ENCODE results near the gene H2BK1. TPM values are rescaled to one million over a fixed set of nuclear protein-coding genes. Genes with fewer than 3 reads are reported as not detected.

H2BK1 gene
- total and polyA plus RNA-seq, 2 of the 13 experiments (the other 11 are each of a cell fraction or from before 2014, with no cell fraction given) = not detected

- TF ChIP-seq ZNF253 (CRISPR knock-in tag; IDR thresholded peaks at IDR 0.05; ENCODE audit: borderline replicate concordance) (no peak), HOXA3 (CRISPR knock-in tag; IDR thresholded peaks at IDR 0.05) (no peak), SCMH1 (CRISPR knock-in tag; IDR thresholded peaks at IDR 0.05; ENCODE audit: borderline replicate concordance) (no peak), TP53 (CRISPR knock-in tag; conservative IDR thresholded peaks at IDR 0.05) (no peak), ZNF317 (CRISPR knock-in tag; IDR thresholded peaks at IDR 0.05) (no peak), TOE1 (CRISPR knock-in tag; IDR thresholded peaks at IDR 0.05) (no peak), ZNF570 (CRISPR knock-in tag; IDR thresholded peaks at IDR 0.05; ENCODE audit: borderline replicate concordance) (no peak), PTBP1 (IDR thresholded peaks at IDR 0.05; ENCODE audit: low read depth, low read length, poor library complexity, severe bottlenecking) (no peak), KLF12 (CRISPR knock-in tag; IDR thresholded peaks at IDR 0.05; ENCODE audit: borderline replicate concordance) (no peak), ZBTB39 (CRISPR knock-in tag; IDR thresholded peaks at IDR 0.05) (no peak), CSRNP2 (CRISPR knock-in tag; conservative IDR thresholded peaks at IDR 0.05; ENCODE audit: low read depth) (no peak), ZNF747 (CRISPR knock-in tag; IDR thresholded peaks at IDR 0.05; ENCODE audit: borderline replicate concordance) (no peak), ATM (IDR thresholded peaks at IDR 0.05; ENCODE audit: borderline replicate concordance) (no peak), ZNF20 (CRISPR knock-in tag; IDR thresholded peaks at IDR 0.05) (no peak), ZNF501 (CRISPR knock-in tag; IDR thresholded peaks at IDR 0.05) (no peak), MAX (IDR thresholded peaks at IDR 0.05) (no peak), EHMT2 (IDR thresholded peaks at IDR 0.05; ENCODE audit: borderline replicate concordance, low read depth, low read length) (no peak), ZNF724P (CRISPR knock-in tag; IDR thresholded peaks at IDR 0.05; ENCODE audit: borderline replicate concordance) (no peak), AKNA (CRISPR knock-in tag; IDR thresholded peaks at IDR 0.05; ENCODE audit: borderline replicate concordance) (no peak), AGO2 (optimal IDR thresholded peaks at IDR 0.05; ENCODE audit: low read depth, low read length) (no peak), CCDC6 (CRISPR knock-in tag; IDR thresholded peaks at IDR 0.05) (0 out of 2 replicates have a peak, but pooled peaks have one; percentile 29), ZFYVE20 (CRISPR knock-in tag; IDR thresholded peaks at IDR 0.05; ENCODE audit: borderline replicate concordance, low read depth) (no peak)
Measured at GRCh38 chr7:151248346-151249033, 38.2 kb upstream of the H2BK1 start, which contains the start of gene SMARCD3 (continued).
